Activated CD4-positive, alpha-beta T cell treated with anti-CD3 and anti-CD28 coated beads, Interleukin-2, Interleukin-6, amounts not matched to agents 100 ng/mL and 50 ng/mL, durations not matched to agents 16 hours and 8 hours (primary cell): ENCODE data around the gene RSAD1.
A peak's percentile ranks its signal among the peaks of the same experiment; 100 is the strongest.

Experiments used
- DNase-seq: peaks from one replicate; pipeline ENCODE4 v3.0.0-alpha.2; 2020

RSAD1 gene

DNA sequence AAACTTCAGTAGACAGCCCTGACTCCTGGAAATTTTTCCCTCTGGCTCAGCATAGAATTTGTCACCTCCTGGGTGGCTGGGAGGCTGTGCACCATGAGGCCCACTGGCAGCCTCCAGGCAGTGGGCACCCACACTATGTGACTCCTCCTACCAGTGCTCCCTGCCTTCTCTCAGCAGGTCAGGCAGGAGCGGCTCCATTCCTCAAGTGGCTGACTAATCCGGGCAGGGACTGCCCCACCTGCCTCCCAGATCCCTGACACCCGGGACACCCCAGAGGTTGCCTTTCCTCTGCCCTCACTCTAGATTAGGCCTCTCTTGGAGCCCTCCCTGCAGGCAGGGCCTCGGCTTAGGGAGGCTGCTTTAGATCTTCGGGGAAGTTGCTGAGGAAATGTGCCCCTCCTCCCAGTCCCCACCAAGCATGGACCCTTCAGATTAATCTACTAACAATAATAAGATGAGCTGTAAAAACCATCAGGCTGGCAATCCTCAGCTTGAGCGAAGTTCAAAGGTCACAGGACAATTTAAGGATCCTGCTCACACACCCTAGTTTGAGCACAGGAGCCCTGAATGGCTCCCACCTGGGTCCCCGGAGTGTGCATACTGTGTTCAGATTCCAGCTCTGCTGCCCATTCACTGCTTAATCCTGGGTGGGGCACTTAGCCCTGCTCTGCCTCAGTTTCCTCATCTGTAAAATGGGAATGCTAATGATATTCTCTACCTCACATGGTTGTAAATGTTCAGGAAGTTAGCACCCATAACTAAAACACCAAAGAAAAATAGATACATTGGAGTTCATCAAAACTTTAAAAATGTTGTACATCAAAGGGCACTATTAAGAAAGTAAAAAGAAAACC, 19.6 kb downstream of the RSAD1 start:
- DNase-seq, result no peak

DNA sequence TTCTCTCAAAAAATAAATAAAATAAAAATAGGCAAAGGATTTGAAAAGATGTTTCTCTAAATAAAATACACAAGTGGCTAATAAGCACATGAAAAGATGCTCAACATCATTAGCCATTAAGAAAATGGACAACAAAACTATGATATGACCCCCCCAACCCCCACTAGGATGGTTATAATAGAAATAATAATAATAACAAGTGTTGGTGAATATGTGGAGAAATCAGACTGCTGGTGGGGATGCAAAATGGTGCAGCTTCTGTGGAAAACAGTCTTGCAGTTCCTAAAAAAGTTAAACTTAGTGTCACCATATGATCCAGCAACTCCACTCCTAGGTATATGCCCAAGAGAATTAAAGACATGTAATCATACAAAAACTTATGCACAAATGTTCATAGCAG, 20.6 kb downstream of the RSAD1 start:
- DNase-seq, result no peak

DNA sequence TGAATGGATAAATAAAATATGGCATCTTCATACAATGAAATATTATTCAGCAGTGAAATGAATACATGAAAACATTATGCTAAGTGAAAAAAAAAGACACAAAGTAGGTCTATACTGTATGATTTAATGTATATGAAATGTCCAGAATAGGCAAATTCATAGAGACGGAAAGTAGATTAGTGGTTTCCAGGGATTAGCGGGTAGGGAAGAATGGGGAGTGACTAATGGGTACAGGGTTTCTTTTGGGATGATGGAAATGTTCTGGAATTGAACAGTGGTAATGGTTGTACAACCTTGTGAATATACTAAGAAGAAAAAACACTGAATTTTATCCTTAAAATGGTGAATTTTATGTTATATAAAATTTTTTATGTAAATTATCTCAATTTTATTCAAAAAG, 21.1 kb downstream of the RSAD1 start:
- no peak for DNase-seq

DNA sequence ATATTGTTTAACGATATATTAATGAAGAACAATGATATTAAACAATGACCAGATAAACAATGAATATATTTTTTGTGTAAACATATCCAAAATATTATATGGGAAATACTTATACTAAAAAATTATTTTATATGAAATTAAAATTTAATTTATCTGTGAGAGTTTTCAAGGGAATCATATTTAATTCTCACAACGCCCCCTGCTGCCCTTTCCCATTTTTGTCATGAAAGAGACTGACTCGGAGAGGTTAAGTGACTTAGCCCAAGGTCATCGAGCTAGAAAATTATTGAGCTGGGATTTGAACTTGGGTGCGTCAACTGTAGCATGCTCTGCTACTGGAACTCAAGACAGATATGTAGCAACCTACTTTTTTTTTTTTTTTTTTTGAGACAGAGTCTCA, 22.4 kb downstream of the RSAD1 start:
- DNase-seq, result peak; percentile 44

DNA sequence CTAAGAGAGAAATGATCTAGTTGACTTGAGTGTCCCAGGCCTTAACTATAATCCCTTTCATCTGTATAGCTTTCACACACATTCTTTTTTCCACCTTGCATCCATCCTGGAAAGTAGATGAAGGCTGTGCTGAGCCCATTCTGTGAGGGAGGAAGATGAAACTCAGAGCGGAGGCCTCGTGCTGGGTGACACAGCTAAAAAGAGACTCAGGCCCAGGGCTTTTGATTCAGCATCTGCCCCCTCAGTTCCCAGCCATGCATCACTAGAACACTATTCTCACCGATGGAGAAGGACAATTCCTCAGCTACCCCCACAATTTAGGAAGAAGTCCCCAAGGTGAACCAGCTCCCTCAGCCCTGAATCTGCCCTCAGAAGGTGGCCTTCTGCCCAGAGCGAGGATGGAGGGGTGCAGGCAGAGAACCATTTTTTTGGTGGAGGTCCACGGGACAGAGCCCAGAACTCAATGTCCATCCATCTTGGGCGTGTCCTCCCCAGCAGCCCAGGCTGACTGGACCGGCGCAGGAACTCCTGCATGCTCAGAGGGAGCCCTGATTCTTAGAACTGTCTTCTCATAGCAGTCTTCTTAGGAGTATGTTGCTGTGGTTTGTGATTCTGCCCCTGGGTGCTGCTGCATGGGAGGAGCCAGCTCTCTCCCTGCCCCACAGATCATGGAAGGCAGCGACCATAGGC, 23.8 kb downstream of the RSAD1 start:
- DNase-seq, result no peak

DNA sequence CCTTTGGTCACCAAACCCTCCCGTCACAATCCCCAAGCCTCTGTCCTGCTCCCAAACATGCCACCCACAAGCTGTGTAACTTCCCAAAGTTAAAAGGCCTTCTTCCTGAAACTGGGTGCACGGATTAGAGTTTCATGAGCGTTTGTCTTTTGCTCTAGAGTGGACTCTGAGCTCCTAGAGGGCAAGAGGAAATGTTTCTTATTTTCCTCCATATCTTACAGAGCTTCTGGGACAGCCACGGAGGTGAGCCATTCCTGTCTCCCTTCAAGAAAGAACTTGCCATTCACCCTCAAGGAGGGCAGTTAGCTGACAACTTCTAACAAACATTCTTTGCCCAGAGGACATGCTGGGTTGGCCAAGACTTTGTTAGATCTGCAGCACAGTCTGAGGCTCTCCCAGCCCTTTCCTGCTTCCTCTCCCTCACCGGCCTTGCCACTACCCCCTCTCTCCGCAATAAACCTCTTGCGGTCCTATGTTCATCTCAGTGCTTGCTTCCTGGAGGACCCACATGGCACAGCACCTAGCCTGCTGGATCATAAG, 27.0 kb downstream of the RSAD1 start:
- DNase-seq, result no peak

DNA sequence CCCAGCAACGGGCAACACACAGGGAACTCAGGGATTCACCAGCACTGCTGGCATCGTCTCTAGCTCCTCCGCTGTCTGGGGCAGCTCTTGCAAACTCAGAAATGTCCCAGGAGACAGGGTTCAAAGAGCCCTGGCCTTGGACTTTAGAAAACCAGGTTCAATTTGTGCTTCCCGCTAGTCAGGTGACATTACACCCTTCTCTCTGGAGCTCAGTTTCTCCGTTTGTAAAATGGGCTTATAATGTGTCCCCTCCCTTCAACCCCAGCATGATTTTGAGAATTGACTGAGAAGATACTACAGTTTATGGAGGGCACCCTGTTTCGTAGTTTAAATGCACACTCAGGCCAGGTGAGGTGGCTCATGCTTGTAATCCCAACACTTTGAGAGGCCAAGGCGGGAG, 27.6 kb downstream of the RSAD1 start:
- no peak for DNase-seq

DNA sequence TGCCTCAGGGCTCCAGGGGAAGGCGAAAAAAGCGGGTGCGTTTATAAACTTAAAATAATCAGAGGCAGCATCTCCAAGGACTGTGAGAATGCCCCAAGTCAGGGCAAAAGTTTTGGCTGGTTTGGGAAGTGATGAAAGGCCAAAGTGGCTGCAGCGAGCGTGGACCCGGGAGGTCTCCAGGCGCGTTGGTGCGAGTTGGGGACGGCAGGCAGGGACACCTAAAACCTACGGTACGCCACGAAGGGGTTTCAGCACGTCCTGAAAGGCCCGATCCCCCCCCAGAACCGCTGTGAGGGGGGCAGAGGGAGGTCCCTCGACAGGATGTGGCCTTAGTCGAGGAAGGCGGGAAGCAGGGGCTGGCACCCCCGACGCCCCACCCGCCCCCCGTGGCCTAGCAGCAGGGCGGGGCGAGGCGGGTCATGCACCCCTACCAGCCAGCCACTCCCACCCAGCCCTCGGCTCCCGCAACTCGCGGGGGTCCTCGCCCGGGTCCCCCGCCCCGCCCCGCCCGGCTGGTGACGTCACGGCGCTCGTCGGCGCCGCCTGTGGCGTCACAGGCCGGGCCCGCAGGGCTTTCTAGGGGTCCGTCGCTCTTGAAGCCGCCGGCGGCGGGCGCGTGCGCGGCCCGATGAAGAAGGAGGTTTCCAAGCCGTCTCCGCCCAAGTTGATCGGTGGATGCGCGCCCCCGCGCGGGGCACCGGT, 29.4 kb downstream of the RSAD1 start, which contains the start of gene MYCBPAP:
MYCBPAP (plus strand) TSS at position 569 of the 702 bp plus-strand sequence. CDS start 236 bp downstream, outside the sequence.
- peak; percentile 90 for DNase-seq

DNA sequence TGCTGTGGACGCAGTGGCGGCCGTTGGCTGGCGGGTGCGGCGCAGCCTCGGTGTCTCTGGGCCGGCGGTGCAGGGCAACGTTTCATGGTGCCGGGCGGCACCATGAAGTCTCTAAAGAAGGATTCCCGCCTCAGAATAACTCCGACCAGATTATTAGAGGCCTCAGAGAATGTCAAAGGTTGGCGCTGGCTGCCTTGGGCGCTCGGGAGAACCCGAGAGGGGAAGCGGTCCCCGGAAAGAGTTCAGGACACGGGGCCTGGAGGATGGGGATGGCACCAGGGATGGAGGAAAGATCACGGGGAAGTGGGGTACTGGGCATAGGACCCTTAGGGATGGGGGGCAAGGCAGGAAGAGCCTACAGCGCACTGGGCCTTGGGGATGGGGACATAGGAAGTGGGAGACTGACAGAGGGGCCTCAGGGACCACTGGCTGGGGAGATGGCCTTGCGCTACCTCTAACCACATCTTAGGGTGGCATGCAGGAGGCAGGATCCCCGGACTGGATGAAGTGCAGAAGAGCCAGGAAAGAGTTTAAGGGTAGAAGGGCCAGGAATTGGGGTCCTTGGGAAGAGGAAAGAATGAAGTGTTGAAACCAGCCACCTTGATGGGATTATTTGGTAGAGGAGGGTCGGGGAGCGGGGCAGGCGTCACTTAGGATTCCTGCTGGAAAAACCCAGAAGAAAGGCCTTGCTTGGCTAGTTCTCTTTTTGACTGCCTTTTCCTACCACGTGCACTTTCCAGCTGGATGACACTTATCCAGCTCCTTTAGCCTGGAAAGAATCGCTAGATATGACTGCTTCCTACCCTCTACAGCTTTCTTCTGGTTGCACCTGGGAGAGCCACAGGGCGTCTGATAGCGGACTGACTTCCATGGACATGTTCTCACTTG, 30.2 kb downstream of the RSAD1 start:
- no peak for DNase-seq

DNA sequence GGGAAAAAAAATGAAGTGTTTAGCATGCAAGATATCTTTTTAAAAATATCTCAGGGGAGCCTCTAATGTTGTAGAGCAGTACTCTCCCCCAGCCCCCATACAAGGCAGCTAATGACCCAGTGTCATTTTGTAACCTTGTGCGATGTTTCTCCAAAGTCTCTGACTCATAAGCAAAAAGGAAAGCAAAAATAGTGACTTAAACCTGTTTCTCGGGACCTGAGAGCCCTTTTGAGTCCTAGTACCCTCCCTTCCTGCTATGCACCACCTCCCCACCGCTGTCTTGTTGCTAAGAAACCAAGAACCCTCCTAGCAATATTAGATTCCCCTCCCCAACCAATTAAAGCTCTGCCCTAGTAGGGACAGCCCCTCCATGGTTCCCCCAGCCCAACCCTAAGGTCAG, 32.4 kb downstream of the RSAD1 start:
- DNase-seq, result peak; percentile 89

DNA sequence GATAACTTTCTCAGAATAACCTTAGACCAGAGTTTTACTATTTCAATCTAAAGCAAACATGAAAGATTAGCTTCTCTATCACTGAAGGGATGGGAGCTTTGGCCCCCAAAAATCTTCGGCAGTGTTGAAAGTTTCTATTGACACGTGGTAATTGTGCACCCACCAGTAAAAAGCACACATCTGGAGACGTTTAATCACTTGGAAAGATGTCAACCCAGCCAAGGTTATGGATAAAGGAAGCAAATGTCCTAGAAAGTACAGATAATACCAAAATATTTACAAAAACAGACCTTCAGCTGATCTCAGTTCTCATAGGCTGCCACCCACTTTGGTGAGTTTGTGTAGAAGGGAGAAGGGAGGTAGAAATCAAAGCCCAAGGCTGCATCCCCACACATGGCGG, 34.8 kb downstream of the RSAD1 start:
- no peak for DNase-seq

DNA sequence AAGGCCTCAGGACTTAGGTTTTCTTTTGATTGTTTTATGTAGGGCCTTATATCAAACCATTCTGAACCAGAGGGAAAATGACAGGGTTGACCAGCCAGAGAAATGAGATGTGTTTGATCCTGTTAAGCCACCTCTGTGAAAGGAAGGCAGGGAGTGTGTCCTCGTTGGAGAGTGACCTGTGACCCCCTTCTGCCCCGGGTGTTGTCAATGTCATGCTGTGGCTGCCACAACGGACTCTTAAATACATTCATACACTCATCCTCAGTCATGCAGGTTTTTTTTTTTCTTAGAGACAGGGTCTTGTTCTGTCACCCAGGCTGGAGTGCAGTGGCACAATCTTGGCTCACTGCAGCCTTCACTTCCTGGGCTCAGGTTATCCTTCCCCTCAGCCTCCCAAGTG, 35.7 kb downstream of the RSAD1 start:
- DNase-seq, result no peak

DNA sequence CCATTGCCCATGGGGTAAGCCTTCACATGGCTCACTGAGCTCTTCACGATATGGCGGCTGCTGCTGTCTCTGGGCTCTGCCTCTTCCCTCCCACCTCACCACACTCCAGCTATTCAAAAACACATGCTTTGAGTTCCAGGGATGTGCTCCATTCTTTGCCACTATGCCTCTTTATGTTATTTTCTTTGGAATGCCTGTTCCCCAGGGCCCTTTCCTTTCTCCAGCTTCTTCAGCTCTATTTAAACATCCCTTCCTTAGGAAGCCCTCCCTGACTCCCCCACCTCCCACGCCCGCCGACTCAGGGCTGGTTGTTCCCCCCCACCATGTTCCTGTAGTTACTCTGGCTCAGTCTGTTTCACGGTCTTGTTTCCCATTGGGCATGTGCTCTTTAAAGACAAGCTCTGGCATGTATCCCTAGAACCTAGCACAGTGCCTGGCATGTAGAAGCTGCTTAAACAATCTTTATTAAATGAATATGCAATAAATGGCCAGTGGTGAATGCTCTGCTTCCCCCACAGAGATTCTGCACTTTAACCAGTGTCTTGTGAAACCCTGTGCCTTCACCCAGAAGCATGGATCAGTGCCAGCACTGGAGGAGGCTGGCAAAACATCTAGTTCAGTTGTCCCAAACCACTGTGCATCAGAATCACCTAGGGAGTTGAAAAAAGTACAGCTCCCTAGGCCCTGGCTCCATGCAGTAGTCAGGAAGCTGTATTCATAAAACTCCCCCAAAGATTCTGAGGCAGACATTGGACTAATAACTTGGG, 36.5 kb downstream of the RSAD1 start:
- DNase-seq, result no peak

DNA sequence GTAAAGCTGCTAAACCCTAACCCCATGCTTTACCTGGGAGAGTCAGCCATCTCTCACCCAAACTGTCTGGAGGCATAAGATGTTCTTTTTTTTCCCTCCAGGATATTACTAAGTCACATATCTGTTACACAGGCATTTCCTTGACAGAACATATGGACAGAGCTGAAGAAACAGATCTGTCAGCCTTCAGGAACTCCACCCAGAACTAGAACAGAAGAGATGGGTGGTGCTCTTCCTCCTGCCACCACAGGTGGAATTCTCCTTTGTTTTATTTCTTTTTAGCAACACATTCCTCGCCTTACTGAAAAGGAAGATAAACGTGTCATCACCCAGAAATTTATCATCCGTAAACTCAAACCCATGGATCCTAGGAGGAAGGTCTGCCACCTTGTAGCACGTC, 38.4 kb downstream of the RSAD1 start:
- no peak for DNase-seq

DNA sequence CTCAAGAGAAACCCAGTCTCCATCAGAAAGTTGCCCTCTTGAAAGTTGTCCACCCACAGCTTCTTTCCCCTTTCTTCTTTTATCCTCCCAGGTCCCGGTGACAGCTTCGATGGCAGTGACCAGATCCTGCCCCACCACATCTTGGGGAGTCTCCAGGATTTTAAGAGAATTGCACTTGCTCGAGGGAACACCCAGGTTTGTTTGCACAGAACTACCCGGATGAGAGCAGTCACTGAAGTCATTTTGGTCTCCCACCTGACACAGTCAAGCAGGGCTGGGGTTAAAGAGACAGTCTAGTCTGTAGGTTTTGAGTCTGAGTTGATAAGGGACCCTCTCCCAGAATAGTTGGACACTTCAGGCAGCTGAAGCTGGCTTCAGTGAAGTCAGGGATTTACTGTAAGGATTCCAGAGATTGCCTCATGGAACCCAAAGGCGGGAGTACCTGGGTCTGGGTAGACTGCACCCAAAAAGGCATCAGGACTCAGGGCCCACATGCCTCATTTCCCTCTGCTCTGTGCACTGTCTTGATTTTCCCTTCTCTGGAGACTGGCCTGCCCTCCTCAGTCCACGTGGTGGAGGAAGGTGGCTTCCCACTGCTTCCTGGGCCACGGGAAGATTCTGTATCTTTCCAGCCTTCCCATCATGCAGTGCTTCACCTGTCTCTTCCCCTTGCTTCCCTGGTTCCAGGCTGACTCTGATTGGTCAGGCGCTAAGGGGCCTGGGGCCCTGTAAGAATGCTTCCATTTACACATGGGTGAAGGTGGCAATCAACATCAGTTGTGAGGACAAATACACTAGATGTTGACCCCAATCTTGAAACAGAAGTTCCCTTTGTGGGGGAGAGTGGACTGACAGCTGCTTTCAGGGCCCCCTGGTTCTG, 39.1 kb downstream of the RSAD1 start:
- DNase-seq, result no peak

DNA sequence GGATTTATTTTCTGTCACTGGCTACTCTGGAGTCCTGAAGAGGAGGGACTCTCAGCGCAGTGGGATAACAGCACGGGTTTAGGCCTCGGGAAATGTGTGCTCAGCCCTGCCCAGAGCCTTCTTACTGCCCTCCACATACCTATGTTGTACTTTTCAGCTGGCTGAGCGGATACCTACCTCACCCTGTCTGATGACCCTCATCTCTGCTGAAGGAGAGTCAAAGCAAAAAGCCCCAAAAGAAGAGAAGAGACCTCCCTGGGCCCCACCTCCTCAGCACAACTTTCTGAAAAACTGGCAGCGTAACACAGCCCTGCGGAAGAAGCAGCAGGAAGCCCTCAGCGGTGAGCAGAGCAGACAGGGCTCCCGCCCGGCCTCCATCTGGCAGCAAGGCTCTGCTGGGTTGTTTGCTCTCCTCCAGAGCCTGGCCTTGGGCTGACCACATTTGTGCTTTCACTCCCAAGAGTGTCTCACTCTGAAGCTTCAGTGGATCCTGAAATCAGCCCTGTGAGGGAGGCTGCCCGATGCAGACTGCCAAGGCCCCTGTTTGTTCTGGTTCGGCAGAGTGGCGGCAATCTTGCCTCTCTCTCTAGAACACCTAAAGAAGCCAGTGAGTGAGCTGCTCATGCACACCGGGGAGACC, 39.8 kb downstream of the RSAD1 start:
- no peak for DNase-seq

DNA sequence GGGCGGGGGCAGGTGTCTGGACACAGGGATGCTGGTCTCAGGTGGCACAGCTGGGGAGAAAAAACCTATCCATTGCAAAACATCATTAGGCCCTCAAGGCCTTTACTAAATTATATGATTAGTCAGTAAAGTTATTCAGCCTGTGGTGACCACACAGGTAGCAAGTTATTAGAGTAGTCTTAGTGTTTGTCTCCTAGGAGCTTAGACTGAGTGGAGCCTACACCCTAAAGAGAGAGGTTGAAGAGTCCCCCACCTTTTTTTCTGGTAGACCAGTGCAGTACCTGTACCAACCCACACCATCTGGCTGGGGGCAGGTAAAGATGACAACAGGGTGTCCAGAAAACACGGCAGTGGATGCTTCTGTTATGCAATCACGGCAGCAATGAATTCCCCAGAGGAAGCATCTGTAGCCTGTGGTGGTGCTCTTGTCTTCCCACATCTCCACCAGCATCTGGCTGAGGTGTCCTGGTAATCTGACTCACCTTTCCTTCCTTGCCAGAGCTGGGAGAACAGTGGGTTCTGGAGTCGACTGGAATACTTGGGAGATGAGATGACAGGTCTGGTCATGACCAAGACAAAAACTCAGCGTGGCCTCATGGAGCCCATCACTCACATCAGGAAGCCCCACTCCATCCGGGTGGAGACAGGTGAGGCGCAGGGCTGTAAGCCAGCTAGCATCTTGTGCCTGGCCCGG, 40.6 kb downstream of the RSAD1 start:
- no peak for DNase-seq

DNA sequence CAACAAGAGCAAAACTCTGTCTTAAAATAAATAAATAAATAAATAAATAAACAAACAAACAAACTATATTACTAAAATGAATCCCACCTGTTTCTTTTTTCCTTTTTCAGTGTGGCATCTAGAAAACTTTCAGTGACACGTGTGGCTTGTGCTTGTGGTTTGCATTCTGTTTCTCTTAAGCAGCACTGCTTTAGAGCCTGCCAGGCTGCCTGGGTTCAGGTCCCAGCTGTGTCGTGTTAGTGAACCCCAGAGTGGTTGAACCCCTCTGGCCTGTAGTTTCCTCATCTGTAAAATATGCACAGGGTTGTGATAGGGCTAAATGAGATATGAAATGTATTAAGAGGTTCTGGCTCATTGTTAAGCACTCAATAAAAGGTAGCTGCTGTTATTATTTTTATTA, 41.8 kb downstream of the RSAD1 start:
- no peak for DNase-seq

DNA sequence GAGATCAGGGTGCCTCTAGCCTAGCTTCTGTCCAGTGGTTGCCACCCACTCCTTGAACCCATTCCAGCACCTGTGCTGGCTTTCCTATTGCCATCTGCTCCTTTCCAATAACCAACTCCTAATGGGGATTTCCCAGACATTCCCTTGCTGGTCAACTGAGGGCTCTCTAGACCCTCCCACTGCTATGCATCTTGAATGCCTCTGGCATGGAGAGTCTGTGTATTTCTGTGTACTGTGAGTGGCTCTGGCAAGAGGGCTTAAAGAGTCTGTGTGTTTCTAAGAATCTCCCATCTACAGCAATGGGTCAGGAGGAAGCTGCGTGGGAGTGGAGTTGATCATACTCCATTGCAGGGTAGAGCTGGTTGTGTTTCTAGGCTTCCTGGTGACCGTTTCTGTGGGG, 42.9 kb downstream of the RSAD1 start:
- no peak for DNase-seq
